NK-92 (cell line): ENCODE data around the gene INF2.

Experiments used
- DNase-seq: peaks from one replicate; lab custom pipeline; 2025; ENCODE audit not compliant: unreplicated experiment; lab: John Stamatoyannopoulos, UW

Gene INF2

DNA sequence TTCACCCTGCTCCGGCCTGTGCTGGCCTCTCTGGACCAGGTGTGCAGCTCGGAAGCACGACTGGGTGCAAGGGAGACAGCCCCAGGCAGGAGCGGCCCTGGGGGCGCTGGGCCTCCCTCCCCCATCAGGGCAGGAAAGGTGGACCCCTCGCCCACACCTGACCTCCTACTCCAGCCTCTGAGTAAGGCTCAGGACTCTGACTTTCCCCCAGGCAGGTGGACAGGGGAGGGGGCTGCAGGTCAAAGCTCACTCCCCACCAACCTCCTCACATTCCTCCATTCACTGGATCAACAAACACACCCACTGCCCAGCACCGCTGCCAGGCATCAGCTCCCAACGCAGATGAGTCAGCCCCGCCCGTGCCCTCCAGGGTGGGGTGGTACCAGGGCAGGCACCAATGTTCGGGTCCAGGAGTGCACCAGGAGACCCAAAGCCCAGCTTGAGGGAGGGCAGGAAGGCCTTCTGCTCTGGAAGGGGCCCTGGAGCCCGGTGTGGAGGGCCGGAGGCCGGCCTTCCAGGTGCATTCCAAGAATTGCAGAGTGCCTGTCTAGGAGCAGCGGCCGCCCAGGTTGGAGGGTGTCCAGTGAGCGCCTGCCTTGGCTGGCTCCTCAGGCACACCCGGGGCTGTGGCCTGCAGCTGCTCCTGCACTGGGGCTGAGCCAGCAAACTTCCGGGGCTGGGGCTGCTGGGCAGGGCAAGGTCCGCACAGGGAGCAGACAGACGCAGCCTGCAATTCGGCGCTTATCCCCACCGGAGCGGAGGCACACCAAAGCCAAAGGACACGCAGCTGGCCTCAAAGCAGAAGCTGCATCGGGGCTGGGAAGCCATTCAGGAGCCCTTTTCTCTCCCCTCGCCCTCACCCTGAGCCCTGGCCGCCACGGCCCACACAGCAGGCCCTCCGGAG is 1.6 kb upstream of the INF2 start:
- no peak for DNase-seq

- no peak for DNase-seq
These were observed 811 bp upstream of the INF2 start for GRCh38 chr14:104688505-104689108.

- no peak for DNase-seq
These were observed 678 bp downstream of the INF2 start for GRCh38 chr14:104689881-104690711.

- no peak for DNase-seq
These were observed 1.5 kb downstream of the INF2 start for GRCh38 chr14:104690861-104691455.

- DNase-seq, result no peak
These were observed 2.3 kb downstream of the INF2 start for GRCh38 chr14:104691546-104692260.

- DNase-seq, result no peak
These were observed 3.0 kb downstream of the INF2 start for GRCh38 chr14:104692261-104692938.

DNA sequence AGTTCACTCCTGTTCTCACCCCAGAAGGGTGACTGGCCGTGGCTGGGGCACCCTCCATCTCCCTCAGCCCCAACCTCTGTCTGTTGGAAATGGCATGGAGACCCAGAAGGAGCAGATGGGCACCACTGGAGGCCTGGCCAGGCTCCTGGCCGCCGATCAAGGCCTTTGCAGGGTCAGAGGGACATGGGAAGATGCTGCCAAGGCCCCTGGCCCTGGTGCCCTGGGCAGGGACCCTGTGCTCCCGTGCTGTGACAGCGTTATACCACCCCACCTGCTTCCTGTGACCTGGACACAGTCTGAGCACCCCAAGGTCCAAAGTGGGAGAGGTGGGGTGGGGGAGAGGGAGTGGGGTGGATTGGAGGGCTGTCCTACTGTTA is 3.5 kb downstream of the INF2 start:
- DNase-seq, result no peak

DNA sequence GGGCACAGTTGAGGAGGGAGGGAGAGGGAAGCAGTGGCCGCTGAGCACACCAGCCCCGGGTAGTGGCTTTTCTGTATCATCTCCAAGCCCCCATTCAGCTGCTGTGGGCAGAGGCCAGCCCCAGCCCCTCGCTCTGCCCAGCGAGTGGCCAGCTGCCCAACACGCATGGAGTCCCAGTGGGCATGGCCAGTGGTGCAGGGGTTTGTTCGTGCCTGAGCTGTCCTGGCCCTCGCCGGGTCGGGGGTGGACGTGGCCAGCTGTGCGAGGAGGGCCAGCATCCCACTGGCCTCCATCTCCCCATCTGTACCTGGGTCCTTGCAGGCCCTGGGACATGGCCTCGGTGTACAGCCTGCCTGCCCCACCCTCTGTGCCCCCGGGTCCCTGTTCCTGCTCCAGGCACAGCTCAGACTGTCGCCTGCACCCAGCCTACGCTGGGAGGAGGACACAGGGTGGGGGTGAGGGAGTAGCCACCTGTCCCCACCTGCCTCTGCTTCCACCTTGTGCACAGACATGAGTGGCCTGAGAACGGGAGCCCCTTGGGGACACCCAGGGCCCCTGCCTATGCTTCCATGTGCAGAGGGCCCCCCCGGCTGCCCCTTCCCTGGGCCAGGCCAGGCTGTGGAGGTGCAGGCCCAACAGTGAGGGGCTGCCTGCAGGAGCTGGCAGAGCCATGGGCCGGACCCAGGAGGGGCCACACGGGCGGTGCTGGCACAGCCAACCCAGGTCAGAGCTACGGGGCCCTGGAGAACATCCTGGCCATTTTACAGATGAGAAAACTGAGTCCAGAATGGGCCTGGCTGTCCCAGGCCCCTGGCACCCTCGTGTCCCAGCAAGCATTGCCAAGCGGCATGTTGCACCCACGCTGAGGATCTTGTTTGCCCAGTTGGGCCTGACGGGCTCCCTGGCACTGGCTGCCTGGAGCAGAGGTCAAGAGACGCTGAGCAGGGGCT is 4.3 kb downstream of the INF2 start:
- no peak for DNase-seq

DNA sequence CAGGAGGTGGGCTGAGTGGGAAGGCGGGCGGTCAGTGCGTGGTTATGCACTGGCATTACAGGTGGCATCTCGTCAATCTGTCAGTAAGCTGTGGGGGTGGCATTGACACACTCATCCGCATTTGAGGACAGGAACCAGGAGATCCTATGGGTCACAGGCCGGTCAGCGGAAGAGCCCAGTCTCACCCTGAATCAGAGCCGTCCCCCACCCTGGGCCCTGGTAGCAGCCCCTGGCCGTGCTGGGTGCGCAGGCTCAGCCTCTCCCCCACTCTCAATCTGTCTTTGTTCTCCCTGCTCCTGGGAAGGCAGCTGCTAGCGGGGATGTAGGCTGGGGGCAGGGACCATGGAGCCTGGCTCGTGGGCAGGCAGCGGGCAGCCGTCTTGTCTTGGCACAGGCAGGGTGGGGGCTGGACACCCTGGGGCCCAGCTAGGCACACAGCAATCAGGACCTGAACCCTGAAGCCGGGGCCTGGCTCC is 5.1 kb downstream of the INF2 start:
- no peak for DNase-seq

DNA sequence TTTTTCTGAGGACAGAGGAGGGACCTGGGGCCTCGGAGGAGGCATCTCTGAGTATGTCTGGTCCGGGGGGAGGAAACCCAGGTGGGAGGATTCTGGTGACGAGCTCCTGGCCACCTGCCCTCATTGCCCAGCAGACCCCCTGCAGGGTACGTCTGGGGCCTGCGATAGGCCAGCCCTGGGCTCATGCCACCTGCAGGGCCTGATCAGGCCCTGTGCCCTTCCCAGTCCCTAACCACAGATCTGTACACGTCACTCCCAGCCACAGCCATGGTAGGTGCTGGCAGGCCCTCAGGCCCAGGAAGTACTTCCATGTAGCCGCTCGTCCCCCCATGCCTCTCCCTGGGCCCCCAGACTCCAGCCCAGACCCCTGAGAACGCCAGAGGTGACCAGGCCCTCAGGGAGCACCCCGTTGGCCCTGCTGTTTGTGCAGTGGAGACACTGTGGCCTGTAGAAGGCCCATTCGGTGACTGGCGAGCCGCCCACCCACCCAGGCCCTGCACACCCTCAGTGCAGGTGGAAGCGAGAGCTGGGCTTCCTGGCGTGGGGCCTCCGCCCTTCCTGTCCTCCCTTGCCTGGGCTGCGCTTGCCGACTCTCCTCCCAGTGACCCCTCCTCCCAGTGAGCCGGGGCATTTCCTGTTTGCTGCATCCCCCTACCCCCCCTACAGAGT is 5.7 kb downstream of the INF2 start:
- DNase-seq, result no peak

- no peak for DNase-seq
These were observed 6.2 kb downstream of the INF2 start for GRCh38 chr14:104695660-104696000.

- no peak for DNase-seq
These were observed 7.4 kb downstream of the INF2 start for GRCh38 chr14:104696671-104697316.

DNA sequence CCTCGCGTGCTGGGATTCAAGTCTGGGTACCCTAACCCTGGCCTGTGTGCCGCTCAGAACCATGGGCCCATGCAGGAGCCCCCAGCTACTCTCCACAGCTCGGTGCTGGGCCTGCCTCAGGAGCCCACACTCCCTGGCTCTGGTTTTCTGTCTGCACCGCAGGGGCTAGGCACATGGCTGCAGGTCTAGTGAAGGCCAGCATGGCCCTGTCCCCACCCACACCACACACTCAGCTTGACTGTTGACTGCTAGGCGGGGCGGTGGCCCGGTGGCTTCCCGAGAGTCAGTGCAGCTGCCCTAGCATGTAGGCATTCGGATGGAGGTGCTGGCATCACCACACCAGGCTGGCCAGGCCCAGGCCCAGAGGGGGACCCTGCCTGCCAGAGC is 7.9 kb downstream of the INF2 start:
- no peak for DNase-seq

DNA sequence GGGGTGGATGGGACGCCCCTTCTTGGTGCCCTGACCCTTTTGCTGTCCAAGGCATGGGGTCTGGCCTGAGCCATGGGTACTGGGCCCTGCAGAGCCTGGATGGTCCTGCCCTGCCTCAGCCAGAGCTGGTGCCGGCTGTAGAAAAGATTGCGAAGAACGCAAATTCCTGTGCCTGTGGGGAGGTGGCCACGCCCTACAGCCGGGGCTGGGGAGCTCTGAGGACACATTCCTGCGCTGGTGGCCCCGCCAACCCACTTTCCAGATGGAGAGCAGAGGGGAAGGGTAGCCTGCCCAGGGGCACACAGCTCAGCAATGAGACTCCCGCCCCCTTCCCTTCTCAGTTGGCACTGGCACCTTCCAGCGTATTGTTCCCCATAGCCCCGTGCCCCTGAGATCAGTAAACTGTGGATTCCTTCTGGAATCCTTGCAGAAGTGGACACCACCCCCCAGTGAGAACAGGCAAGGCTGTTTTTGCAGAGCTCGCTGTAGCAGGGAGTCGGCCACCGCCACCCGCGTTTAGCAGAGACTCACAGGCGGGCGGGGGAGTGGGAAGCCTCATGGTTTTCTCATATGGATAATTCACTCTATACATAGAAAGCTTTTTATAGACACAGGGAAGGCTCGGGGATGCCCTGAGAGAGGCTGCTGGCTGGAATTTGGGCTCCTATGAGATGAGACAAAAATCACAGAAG is 8.6 kb downstream of the INF2 start:
- DNase-seq, result no peak

GRCh38 chr14:104698688-104699425 is 9.4 kb downstream of the INF2 start:
- no peak for DNase-seq

DNA sequence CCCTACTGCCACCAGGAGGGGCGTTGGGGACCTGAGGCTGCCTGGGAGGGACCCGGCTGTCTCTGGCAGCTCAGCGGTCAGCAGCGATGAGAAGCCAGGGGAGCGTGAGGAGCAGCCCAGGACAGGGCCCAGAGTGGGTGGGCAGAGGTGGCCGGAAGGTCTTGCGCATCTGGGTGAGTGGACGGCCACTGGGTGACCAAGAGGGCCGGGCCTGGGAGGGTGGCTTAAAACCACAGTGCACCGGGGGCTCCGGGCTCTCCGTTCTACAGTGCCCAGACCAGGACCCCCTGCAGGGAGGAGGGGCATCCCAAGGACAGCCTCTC is 10.0 kb downstream of the INF2 start:
- no peak for DNase-seq

DNA sequence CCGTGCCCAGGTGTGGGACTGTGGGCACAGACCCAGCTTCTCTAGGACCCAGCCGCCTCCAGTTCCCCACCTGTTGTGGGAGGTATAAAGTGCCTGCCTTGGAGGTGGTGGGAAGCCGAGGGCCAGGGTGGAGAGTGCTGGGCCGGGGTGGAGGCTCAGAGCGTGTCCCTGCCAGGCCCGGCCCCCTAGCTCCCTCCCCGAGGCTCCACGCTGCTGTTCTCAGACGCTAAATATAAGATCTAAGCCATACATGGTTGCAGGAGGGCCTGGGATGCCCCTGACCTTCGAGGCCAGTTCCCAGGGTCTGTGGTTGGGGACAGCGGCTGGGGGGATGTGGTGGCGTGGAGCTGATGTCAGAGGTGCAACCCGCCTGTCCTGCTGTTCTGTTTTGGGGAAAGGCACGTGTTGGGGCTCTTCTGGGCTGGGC is 10.8 kb downstream of the INF2 start:
- no peak for DNase-seq
